Measurements from ENCODE around the gene SMARCC1.
"Not testable (repeated sequence)": the region's sequence is repeated elsewhere in the genome, so short reads cannot be mapped to it uniquely, and the experiment has no call there.

SMARCC1 gene

DNA sequence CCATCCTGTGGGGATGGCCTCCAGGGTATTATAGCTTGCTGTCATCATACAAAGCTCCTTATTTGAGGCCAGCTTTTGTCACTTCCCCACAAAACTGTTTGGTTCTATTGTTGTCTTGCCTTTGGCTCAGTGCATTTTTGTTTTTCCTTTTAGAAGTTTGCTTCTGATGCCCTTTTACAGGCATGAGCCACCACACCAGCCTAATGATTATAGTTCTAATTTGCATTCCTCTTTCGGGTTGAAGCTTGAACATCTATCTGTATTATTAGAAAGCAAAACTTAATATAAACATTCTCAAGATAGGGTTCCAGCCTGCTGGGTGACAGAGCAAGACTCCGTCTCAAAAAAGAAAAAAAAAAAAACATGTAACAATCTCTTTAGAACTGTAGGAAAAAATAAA, 39.8 kb downstream of the SMARCC1 start:
- Histone ChIP-seq H3K27me3 (no peaks in the 10 kb centered on the region), H3K4me3 (ENCODE audit: low read depth, low read length) (no peak overlapping the region), H3K36me3 (peaks cover 16% of the 10 kb centered on the region), H3K9me3 (no peaks in the 10 kb centered on the region), H3K4me1 (no peaks in the 10 kb centered on the region)
- TF ChIP-seq, protein P1, sequence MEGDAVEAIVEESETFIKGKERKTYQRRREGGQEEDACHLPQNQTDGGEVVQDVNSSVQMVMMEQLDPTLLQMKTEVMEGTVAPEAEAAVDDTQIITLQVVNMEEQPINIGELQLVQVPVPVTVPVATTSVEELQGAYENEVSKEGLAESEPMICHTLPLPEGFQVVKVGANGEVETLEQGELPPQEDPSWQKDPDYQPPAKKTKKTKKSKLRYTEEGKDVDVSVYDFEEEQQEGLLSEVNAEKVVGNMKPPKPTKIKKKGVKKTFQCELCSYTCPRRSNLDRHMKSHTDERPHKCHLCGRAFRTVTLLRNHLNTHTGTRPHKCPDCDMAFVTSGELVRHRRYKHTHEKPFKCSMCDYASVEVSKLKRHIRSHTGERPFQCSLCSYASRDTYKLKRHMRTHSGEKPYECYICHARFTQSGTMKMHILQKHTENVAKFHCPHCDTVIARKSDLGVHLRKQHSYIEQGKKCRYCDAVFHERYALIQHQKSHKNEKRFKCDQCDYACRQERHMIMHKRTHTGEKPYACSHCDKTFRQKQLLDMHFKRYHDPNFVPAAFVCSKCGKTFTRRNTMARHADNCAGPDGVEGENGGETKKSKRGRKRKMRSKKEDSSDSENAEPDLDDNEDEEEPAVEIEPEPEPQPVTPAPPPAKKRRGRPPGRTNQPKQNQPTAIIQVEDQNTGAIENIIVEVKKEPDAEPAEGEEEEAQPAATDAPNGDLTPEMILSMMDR (IDR thresholded peaks at IDR 0.05; ENCODE audit: low read depth, low read length): no peak
- no peak for DNase-seq

DNA sequence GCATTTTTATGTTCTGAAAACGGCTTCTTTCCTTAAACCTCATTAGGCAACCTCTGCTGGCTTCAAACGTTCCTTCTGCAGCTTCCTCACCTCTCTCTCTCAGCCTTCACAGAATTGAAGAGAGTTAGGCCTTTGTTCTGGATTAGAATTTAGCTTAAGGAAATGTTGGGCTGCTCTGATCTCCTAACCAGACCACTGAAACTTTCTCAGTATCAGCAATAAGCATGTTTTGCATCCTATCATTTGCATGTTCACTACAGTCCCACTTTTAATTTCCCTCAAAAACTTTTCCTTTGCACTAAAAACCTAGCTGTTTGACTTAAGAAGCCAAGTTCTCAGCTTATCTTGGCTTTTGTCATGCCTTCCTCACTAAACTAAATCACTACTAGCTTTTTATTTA, 49.5 kb downstream of the SMARCC1 start:
- H3K9me3 ChIP-seq: no peaks in the 10 kb centered on the region
- TF ChIP-seq, protein P1 (IDR thresholded peaks at IDR 0.05; ENCODE audit: low read depth, low read length): no peak
- H3K4me1 ChIP-seq: no peaks in the 10 kb centered on the region
- DNase-seq: no peak
- no peak overlapping the region for H3K4me3 ChIP-seq (ENCODE audit: low read depth, low read length)
- no peaks in the 10 kb centered on the region for H3K27me3 ChIP-seq
- peaks cover 55% of the 10 kb centered on the region for H3K36me3 ChIP-seq

DNA sequence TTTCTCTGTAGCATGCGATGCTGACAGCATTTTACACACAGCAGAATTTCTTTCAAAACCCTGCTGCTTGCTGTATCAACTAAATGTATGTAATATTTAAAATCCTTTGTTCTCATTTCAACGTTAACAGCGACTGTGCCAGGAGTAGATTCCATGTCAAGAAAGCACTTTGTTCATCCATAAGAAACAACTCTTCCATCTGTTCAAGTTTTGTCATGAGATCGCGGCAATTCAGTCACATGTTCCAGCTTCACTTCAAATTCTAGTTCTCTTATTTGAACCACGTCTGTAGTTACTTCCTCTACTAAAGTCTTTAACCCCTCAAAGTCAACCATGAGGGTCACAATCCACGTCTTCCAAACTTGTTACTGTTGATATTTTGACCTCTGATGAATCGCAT, 50.6 kb downstream of the SMARCC1 start:
- TF ChIP-seq, protein P1 (IDR thresholded peaks at IDR 0.05; ENCODE audit: low read depth, low read length): no peak
- peaks cover 57% of the 10 kb centered on the region for H3K36me3 ChIP-seq

DNA sequence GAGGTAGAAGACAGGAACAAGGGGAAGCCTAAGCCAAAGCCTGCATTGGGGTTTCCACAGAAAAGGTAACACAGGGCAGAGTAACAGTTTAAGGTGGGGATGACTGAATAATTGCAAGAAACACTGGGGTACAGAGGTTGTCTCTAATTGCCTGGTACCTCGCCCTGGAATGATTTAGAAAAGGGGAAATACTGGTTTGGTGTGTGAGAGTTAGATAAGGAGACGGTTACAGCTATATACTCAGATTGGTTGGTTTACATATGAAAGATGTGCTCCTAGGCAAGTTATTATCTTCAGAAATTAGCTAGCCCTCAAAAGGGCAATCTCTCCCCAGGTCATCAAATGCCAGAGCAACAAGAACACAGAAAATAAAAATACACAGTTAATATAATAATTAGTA, 58.8 kb downstream of the SMARCC1 start:
- H3K36me3 ChIP-seq: peaks cover 31% of the 10 kb centered on the region
- DNase-seq: no peak
- no peaks in the 10 kb centered on the region for H3K27me3 ChIP-seq
- no peaks in the 10 kb centered on the region for H3K4me1 ChIP-seq
- TF ChIP-seq, protein P1 (IDR thresholded peaks at IDR 0.05; ENCODE audit: low read depth, low read length): no peak
- no peaks in the 10 kb centered on the region for H3K9me3 ChIP-seq
- H3K4me3 ChIP-seq (ENCODE audit: low read depth, low read length): no peak overlapping the region

More for the DNA sequence above, 50.6 kb downstream of the SMARCC1 start:
- H3K27me3 ChIP-seq: no peaks in the 10 kb centered on the region
- H3K9me3 ChIP-seq: no peaks in the 10 kb centered on the region
- no peak overlapping the region for H3K4me3 ChIP-seq (ENCODE audit: low read depth, low read length)
- no peak for DNase-seq
- H3K4me1 ChIP-seq: no peaks in the 10 kb centered on the region

DNA sequence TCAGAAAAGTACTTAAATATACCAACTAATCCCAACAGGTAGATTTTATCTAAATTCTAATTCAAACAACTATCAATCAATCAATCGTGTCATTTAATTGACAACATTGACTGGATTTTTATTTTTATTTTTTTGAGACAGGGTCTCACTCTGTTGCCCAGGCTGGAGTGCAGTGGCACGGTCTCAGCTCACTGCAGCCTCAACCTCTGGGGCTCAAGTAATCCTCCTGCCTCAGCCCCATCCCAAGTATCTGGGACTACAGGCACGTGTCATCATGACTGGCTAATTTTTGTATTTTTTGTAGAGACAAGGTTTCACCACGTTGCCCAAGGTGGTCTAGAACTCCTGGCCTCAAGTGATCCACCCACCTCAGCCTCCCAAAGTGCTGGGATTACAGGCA, 64.2 kb downstream of the SMARCC1 start:
- H3K4me1 ChIP-seq, H3K27me3 ChIP-seq: not testable (repeated sequence)
- H3K36me3 ChIP-seq: peaks cover 27% of the 10 kb centered on the region

DNA sequence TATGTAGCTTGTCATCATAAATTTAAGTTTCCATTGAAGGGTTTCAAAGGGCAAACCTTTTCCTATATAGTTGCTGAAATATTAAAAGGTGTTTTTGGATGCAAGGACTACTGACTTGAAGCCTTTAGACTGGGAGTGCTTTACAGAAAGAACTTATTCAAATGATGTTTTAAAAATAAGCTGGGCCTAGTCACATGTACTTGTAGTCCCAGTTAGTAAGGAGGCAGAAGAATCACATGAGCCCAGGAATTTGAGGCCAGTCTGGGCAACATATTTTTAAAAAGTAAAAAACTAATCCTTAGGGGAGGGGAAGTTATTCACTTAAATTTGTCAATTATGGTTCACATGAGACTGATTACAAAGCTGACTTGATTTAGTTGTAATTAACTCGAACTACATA, 65.0 kb downstream of the SMARCC1 start:
- H3K4me3 ChIP-seq (ENCODE audit: low read depth, low read length): no peak overlapping the region
- DNase-seq: no peak
- no peaks in the 10 kb centered on the region for H3K9me3 ChIP-seq
- no peaks in the 10 kb centered on the region for H3K27me3 ChIP-seq
- no peaks in the 10 kb centered on the region for H3K4me1 ChIP-seq
- TF ChIP-seq, protein P1 (IDR thresholded peaks at IDR 0.05; ENCODE audit: low read depth, low read length): no peak
- H3K36me3 ChIP-seq: peaks cover 30% of the 10 kb centered on the region

More for the DNA sequence above, 64.2 kb downstream of the SMARCC1 start:
- H3K4me3 ChIP-seq (ENCODE audit: low read depth, low read length); DNase-seq; H3K9me3 ChIP-seq: not testable (repeated sequence)

DNA sequence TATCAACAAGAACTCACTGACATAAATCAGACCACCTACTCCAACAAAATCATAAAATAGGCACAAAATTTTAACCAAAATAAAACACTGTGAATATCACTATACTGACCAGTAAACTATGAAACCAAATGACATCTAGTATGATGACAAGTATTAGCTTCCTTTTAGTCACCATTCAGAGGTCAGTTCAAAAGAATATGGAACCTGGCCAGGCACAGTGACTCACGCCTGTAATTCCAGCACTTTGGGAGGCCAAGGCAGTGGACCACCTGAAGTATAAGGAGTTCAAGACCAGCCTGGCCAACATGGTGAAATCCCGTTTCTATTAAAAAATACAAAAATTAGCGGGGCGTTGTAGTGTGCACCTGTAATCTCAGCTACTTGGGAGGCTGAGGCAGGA, 65.8 kb downstream of the SMARCC1 start:
- Histone ChIP-seq H3K4me3 (ENCODE audit: low read depth, low read length) (no peak overlapping the region), H3K27me3 (no peaks in the 10 kb centered on the region), H3K36me3 (peaks cover 34% of the 10 kb centered on the region), H3K4me1 (no peaks in the 10 kb centered on the region), H3K9me3 (no peaks in the 10 kb centered on the region)
- no peak for DNase-seq
- TF ChIP-seq, protein P1 (IDR thresholded peaks at IDR 0.05; ENCODE audit: low read depth, low read length): no peak
